ENCODE results near the gene PIGV.
"Not testable (repeated sequence)": the region's sequence is repeated elsewhere in the genome, so short reads cannot be mapped to it uniquely, and the experiment has no call there.

PIGV gene

GRCh38 chr1:26791626-26792025, 3.9 kb downstream of the PIGV start:
- TF ChIP-seq CTCF (IDR thresholded peaks at IDR 0.05; ENCODE audit: low read depth, low read length, missing control alignments): no peak
- H3K4me3 ChIP-seq (replicated peaks; ENCODE audit: low read depth, low read length): no peak overlapping the region
- no peak for DNase-seq (ENCODE audit: extremely low read depth, low read depth)

- no peak overlapping the region for H3K4me3 ChIP-seq (replicated peaks; ENCODE audit: low read depth, low read length)
- DNase-seq (ENCODE audit: extremely low read depth, low read depth): no peak
- TF ChIP-seq CTCF (IDR thresholded peaks at IDR 0.05; ENCODE audit: low read depth, low read length, missing control alignments): no peak
Measured at GRCh38 chr1:26792924-26793323, 5.2 kb downstream of the PIGV start.

DNA sequence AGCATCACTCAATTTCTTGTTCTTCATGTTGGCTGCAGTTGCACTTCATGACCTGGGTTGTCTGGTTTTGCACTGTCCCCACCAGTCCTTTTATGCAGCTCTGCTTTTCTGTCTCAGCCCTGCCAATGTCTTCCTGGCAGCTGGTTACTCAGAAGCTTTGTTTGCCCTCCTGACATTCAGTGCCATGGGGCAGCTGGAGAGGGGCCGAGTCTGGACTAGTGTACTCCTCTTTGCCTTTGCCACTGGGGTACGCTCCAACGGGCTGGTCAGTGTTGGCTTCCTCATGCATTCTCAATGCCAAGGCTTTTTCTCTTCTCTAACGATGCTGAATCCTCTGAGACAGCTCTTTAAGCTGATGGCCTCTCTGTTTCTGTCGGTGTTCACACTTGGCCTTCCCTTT, 6.6 kb downstream of the PIGV start:
- no peak for TF ChIP-seq CTCF (IDR thresholded peaks at IDR 0.05; ENCODE audit: low read depth, low read length, missing control alignments)
- H3K4me3 ChIP-seq (replicated peaks; ENCODE audit: low read depth, low read length): no peak overlapping the region
- no peak for DNase-seq (ENCODE audit: extremely low read depth, low read depth)

DNA sequence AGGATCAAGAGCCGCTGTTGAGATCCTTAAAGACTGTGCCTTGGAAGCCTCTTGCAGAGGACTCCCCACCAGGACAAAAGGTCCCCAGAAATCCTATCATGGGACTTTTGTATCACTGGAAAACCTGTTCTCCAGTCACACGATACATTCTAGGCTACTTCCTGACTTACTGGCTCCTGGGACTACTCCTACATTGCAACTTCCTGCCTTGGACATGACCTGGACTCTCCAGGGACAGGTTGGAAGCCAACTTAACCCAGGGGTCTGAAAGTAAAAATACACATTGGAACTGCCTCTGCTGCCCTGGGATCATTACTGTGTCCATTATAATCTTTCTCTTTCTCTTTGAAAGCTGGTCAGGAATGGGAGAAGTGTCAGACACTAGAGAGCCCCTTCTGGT, 9.9 kb downstream of the PIGV start:
- DNase-seq (ENCODE audit: extremely low read depth, low read depth): no peak
- no peak for TF ChIP-seq CTCF (IDR thresholded peaks at IDR 0.05; ENCODE audit: low read depth, low read length, missing control alignments)
- H3K4me3 ChIP-seq (replicated peaks; ENCODE audit: low read depth, low read length): no peak overlapping the region

DNA sequence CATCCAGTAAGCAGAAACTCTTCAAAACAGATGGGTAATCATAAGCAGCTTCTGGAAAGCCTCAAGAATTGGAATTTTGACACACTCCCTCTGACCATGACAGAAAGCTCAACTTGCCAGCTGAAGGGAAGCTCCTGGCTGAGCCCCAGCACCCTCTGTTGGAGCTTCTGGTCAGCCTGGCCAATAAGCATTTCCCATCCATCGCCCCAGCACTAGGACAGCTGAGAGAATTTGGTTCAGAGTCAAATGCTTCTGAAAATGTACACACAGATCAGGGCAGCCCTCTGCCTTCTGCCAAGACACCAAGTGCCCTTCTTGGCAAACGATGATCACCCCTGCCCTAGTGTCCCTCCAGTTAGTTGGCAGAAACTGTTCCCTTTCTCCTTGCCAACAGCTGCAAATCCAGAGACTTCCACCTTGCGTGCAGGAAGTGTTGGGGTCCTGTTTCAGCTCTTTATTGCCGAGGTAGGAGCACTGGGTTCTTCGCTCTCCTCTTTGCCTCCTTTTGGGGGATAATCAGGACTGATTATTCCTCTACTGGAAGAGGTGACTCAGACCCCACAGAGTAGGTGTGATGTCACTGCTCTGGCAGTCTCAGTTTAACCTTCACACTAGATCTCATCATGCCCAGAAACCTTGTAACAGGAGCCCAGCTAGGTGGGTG, 11.9 kb downstream of the PIGV start:
- no peak overlapping the region for H3K4me3 ChIP-seq (replicated peaks; ENCODE audit: low read depth, low read length)
- no peak for TF ChIP-seq CTCF (IDR thresholded peaks at IDR 0.05; ENCODE audit: low read depth, low read length, missing control alignments)
- no peak for DNase-seq (ENCODE audit: extremely low read depth, low read depth)

DNA sequence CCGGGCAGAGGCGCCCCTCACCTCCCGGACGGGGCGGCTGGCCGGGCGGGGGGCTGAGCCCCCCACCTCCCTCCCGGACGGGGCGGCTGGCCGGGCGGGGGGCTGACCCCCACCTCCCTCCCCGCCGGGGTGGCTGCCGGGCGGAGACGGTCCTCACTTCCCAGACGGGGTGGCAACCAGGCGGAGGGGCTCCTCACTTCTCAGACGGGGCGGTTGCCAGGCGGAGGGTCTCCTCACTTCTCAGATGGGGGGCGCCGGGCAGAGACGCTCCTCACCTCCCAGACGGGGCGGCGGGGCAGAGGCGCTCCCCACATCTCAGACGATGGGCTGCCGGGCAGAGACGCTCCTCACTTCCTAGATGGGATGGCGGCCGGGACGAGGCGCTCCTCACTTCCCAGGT, 16.2 kb downstream of the PIGV start:
- not testable (repeated sequence) for DNase-seq (ENCODE audit: extremely low read depth, low read depth); H3K4me3 ChIP-seq (replicated peaks; ENCODE audit: low read depth, low read length)

DNA sequence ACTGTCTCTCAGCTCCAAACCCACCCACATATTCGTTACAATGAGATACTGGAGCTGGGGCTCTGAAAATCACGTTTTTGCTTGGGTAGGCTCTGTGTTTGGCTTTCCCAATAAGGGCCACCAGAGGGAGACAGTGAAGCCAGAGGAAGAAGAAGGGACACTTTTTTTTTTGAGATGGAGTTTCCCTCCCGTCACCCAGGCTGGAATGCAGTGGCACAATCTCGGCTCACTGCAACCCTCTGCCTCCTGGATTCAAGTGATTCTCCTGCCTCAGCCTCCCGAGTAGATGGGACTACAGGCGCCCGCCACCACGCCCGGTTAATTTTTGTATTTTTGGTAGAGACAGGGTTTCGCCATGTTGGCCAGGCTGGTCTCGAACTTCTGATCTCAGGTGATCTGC, 22.4 kb downstream of the PIGV start:
- peak; percentile 81 for TF ChIP-seq CTCF (IDR thresholded peaks at IDR 0.05; ENCODE audit: low read depth, low read length, missing control alignments)
- H3K4me3 ChIP-seq (replicated peaks; ENCODE audit: low read depth, low read length); DNase-seq (ENCODE audit: extremely low read depth, low read depth): not testable (repeated sequence)
